A673 (cell line): ENCODE data around the gene GRN.

Experiments used
- EZH2 ChIP-seq: fragments of 200-600 bp; sonication (generic); IDR thresholded peaks from 2 replicates; pipeline ENCODE4 v1.6.1; 2017; ENCODE audit warnings: borderline replicate concordance, low read depth, mild to moderate bottlenecking, mixed read lengths, antibody characterized with exemption, low read length; ENCODE audit not compliant: poor library complexity, severe bottlenecking
- TF ChIP-seq, protein P1 (sequence below): fragments of 300-800, 200-600 bp; sonication (generic); conservative IDR thresholded peaks from 2 replicates; pipeline ENCODE4 v1.5.1; 2017; ENCODE audit warnings: low read depth, mild to moderate bottlenecking, antibody characterized with exemption, low read length, moderate library complexity, mixed read lengths

DNA sequence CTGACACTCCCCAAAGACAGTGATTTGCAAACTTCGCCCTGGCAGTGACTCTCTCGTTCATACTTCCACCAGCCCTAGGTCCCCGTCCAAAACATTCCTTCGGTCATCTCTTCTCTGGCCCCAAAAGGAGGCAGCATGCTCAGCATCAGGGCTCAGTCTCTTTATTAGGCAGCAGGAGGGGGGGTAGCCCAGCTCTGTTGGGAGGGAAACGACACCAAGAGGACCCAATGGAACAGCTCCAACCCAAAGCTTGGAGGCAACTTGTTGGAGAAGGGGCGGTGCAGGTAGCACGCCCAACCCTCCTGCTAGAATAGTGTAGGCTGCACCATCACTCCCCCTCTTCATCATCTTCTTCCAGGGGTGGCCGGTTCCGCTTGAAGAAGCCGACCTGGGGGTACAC is 26.9 kb downstream of the GRN start:
- no peak for TF ChIP-seq EZH2
- TF ChIP-seq, protein P1, sequence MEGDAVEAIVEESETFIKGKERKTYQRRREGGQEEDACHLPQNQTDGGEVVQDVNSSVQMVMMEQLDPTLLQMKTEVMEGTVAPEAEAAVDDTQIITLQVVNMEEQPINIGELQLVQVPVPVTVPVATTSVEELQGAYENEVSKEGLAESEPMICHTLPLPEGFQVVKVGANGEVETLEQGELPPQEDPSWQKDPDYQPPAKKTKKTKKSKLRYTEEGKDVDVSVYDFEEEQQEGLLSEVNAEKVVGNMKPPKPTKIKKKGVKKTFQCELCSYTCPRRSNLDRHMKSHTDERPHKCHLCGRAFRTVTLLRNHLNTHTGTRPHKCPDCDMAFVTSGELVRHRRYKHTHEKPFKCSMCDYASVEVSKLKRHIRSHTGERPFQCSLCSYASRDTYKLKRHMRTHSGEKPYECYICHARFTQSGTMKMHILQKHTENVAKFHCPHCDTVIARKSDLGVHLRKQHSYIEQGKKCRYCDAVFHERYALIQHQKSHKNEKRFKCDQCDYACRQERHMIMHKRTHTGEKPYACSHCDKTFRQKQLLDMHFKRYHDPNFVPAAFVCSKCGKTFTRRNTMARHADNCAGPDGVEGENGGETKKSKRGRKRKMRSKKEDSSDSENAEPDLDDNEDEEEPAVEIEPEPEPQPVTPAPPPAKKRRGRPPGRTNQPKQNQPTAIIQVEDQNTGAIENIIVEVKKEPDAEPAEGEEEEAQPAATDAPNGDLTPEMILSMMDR, result no peak
